Measurements from ENCODE around the gene SH3PXD2A. TPM values are rescaled to one million over a fixed set of nuclear protein-coding genes. Genes with fewer than 3 reads are reported as not detected.

SH3PXD2A gene
- total and polyA plus RNA-seq, 9 of the 15 experiments (the other 6 are each of a cell fraction or from before 2014, with no cell fraction given): 0.41 to 9.3 (median 2.5) TPM

DNA sequence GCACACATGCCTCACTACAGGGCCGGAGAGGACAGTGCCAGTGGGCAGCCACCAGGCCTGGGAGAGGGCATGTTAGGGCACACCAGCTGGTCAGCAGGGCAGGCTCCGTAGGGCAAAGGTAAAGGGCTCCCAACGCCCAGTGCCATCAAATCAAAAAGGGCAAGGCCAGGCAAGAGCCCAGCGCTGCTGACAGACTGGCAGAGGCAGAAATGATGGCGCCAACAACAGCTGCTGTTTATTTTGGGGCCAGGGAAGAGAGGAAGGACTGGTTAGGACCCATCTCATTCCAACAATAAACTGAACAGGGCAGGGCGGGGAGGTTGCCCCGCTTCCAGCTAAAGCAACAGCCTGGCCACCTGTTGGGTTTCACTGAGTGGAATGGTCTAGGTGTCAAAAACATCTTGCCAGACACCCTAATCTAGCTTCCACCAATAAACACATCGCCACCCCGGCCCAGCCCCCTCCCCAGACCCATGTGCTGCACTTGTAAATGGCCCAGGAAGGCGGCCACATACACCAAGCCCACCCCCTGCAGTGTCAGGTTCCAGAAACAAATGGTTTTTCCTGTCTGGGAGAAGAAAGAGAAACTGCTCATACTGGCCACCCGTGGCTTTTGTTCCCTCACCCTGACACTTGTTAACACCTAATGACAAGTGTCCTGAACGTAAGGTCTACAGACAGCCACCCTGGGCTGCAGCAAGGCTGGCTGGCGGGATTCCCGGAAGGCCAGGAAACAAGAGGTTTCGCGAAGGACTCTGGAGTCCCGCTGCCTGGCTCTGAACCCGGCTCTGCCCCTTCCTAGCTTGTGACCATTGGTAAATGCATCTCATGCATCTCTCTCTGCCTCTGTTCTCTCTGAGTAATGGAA lies 15.3 kb downstream of the SH3PXD2A start:
- H4K20me1 ChIP-seq (replicated peaks; ENCODE audit: control insufficient read depth, insufficient read depth, low read length): no peaks in the 10 kb centered on the region
- H3K9me3 ChIP-seq (replicated peaks; ENCODE audit: control insufficient read depth, insufficient read depth, low read depth, low read length): no peaks in the 10 kb centered on the region
- FAIRE-seq (no peak), ATAC-seq (no peak), DNase-seq (ENCODE audit: extremely low read depth in 1 of 4, low spot score in 3 of 4) (no peak)
- no peaks in the 10 kb centered on the region for H3K36me3 ChIP-seq (ENCODE audit: control insufficient read depth, insufficient read depth, low read length)
- ChIA-PET POLR2A (no interaction called here), CTCF (ENCODE audit: low intra/inter-chr PET ratio) (no interaction called here)
- H3K9ac ChIP-seq (ENCODE audit: insufficient read depth in 1 of 2, low read depth in 2 of 2, low read length in 2 of 2): no peak overlapping the region
- peaks cover 13 to 56% of the 10 kb centered on the region in 2 experiments; a peak in 4 of 5 replicates for H3K27me3 ChIP-seq (ENCODE audit: control insufficient read depth in 2 of 2, insufficient read depth in 2 of 2, low read length in 2 of 2)
- H2AFZ ChIP-seq (ENCODE audit: low read depth, low read length): no peak overlapping the region
- BruUV-seq (replicated peaks): no TSS peak
- H3K4me2 ChIP-seq (ENCODE audit: insufficient read depth, low read length): no peak overlapping the region
- in situ Hi-C loops (cut with MboI) (no loop called here), intact Hi-C loops (cut with micrococcal nuclease) (no loop called here)
- no peaks in the 10 kb centered on the region; a peak in 2 of 5 replicates for H3K4me1 ChIP-seq (replicated peaks in 1 of 2; ENCODE audit: control insufficient read depth in 2 of 2, insufficient read depth in 2 of 2, low read length in 2 of 2)
- H3K79me2 ChIP-seq (ENCODE audit: control insufficient read depth, insufficient read depth, low read length): no peaks in the 10 kb centered on the region
- TF ChIP-seq HDGF (IDR thresholded peaks at IDR 0.05) (no peak), ZKSCAN8 (CRISPR knock-in tag; IDR thresholded peaks at IDR 0.05) (no peak), ZNF311 (CRISPR knock-in tag; IDR thresholded peaks at IDR 0.05) (no peak), LARP7 (IDR thresholded peaks at IDR 0.05) (no peak), FIP1L1 (IDR thresholded peaks at IDR 0.05; ENCODE audit: low read depth, low read length, poor library complexity, severe bottlenecking) (no peak), HNRNPL (IDR thresholded peaks at IDR 0.05; ENCODE audit: low read depth, low read length) (no peak), TEAD1 (CRISPR knock-in tag; IDR thresholded peaks at IDR 0.05) (no peak), MTA2 (IDR thresholded peaks at IDR 0.05; ENCODE audit: low read depth) (no peak), KLF16 (IDR thresholded peaks at IDR 0.05) (no peak), NONO (IDR thresholded peaks at IDR 0.05; ENCODE audit: low read depth in 2 of 2, low read length in 1 of 2) (no peak), GABPB1 (CRISPR knock-in tag; IDR thresholded peaks at IDR 0.05) (no peak), ZNF696 (CRISPR knock-in tag; conservative IDR thresholded peaks at IDR 0.05) (no peak), TAF15 (IDR thresholded peaks at IDR 0.05; ENCODE audit: low read depth, low read length) (no peak), HLTF (IDR thresholded peaks at IDR 0.05) (no peak)
- TF ChIP-seq, protein P1, sequence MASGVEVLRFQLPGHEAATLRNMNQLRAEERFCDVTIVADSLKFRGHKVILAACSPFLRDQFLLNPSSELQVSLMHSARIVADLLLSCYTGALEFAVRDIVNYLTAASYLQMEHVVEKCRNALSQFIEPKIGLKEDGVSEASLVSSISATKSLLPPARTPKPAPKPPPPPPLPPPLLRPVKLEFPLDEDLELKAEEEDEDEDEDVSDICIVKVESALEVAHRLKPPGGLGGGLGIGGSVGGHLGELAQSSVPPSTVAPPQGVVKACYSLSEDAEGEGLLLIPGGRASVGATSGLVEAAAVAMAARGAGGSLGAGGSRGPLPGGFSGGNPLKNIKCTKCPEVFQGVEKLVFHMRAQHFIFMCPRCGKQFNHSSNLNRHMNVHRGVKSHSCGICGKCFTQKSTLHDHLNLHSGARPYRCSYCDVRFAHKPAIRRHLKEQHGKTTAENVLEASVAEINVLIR (CRISPR knock-in tag; IDR thresholded peaks at IDR 0.05): no peak
- TF ChIP-seq, protein P2, sequence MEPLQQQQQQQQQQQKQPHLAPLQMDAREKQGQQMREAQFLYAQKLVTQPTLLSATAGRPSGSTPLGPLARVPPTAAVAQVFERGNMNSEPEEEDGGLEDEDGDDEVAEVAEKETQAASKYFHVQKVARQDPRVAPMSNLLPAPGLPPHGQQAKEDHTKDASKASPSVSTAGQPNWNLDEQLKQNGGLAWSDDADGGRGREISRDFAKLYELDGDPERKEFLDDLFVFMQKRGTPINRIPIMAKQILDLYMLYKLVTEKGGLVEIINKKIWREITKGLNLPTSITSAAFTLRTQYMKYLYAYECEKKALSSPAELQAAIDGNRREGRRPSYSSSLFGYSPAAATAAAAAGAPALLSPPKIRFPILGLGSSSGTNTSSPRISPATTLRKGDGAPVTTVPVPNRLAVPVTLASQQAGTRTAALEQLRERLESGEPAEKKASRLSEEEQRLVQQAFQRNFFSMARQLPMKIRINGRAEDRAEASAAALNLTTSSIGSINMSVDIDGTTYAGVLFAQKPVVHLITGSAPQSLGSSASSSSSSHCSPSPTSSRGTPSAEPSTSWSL (CRISPR knock-in tag; IDR thresholded peaks at IDR 0.05; ENCODE audit: borderline replicate concordance): no peak
- no peak overlapping the region for H3K27ac ChIP-seq (ENCODE audit: extremely low read depth, low read depth, low read length)
- H3K9me1 ChIP-seq (ENCODE audit: control insufficient read depth, insufficient read depth, low read length): no peaks in the 10 kb centered on the region
- H3K4me3 ChIP-seq: no peak overlapping the region
- 19% methylated on average over 11 of the region's 18 CpGs for WGBS (ENCODE audit: insufficient coverage, low coverage, missing lambda C conversion rate)

Data from K562 (cell line).